Nephron progenitor cell (in vitro differentiated cells): ENCODE results near the gene ANKRD49.

Experiments used
- DNase-seq: peaks from one replicate; pipeline ENCODE4 v3.0.0; 2021
- H3K27ac Mint-ChIP-seq: 2 replicates; pipeline ENCODE4 v1.8.0; 2021; ENCODE audit warnings: mild to moderate bottlenecking, moderate library complexity, mixed read lengths
- H3K27me3 Mint-ChIP-seq: 2 replicates; pipeline ENCODE4 v1.8.0; 2021; ENCODE audit warnings: mild to moderate bottlenecking, low read depth, mixed read lengths; ENCODE audit not compliant: poor library complexity
- H3K36me3 Mint-ChIP-seq: 2 replicates; pipeline ENCODE4 v1.8.0; 2021; ENCODE audit warnings: low read depth, mixed read lengths
- H3K4me1 Mint-ChIP-seq: 2 replicates; pipeline ENCODE4 v1.8.0; 2021; ENCODE audit warnings: mixed read lengths
- H3K4me3 Mint-ChIP-seq: 2 replicates; pipeline ENCODE4 v1.8.0; 2021; ENCODE audit warnings: mild to moderate bottlenecking, moderate library complexity, mixed read lengths
- H3K9me3 Mint-ChIP-seq: 2 replicates; pipeline ENCODE4 v1.8.0; 2021; ENCODE audit warnings: mild to moderate bottlenecking, moderate library complexity, mixed read lengths
- CTCF ChIP-seq: fragments of 200-600 bp; sonication (generic); IDR thresholded peaks from 2 replicates; pipeline ENCODE4 v1.5.0; 2021; ENCODE audit warnings: antibody characterized with exemption

Gene ANKRD49

GRCh38 chr11:94511932-94512781, 18.4 kb downstream of the ANKRD49 start, which contains the start of gene C11orf97:
Gene C11orf97, plus strand, starts transcription at chr11:94512461. Its CDS starts 68 bp downstream, at chr11:94512529.
- H3K9me3 Mint-ChIP-seq: peaks cover 16% of the 10 kb centered on the region
- DNase-seq: peak; percentile 84
- no peaks in the 10 kb centered on the region for H3K36me3 Mint-ChIP-seq
- H3K4me1 Mint-ChIP-seq: no peaks in the 10 kb centered on the region
- peak within 1 kb of the TSS; percentile 79 for H3K4me3 Mint-ChIP-seq
- no peak within 1 kb of the TSS for H3K27ac Mint-ChIP-seq
- peaks cover 71% of the 10 kb centered on the region for H3K27me3 Mint-ChIP-seq
- no peak for TF ChIP-seq CTCF

GRCh38 chr11:94513091-94513490, 19.3 kb downstream of the ANKRD49 start:
- Mint-ChIP-seq H3K27ac (no peak overlapping the region), H3K9me3 (peaks cover 16% of the 10 kb centered on the region), H3K36me3 (no peaks in the 10 kb centered on the region), H3K27me3 (peaks cover 70% of the 10 kb centered on the region), H3K4me1 (no peaks in the 10 kb centered on the region), H3K4me3 (peak overlapping the region; percentile 79)
- TF ChIP-seq CTCF: no peak
- no peak for DNase-seq

GRCh38 chr11:94515398-94515797, 21.6 kb downstream of the ANKRD49 start:
- H3K27me3 Mint-ChIP-seq: peaks cover 55% of the 10 kb centered on the region
- H3K36me3 Mint-ChIP-seq: no peaks in the 10 kb centered on the region
- DNase-seq: no peak
- no peak overlapping the region for H3K4me3 Mint-ChIP-seq
- no peak overlapping the region for H3K27ac Mint-ChIP-seq
- TF ChIP-seq CTCF: no peak
- H3K9me3 Mint-ChIP-seq: peaks cover 16% of the 10 kb centered on the region
- no peaks in the 10 kb centered on the region for H3K4me1 Mint-ChIP-seq

- no peaks in the 10 kb centered on the region for H3K36me3 Mint-ChIP-seq
- TF ChIP-seq CTCF: no peak
- peaks cover 5% of the 10 kb centered on the region for H3K9me3 Mint-ChIP-seq
- DNase-seq: no peak
- no peaks in the 10 kb centered on the region for H3K4me1 Mint-ChIP-seq
- no peak overlapping the region for H3K4me3 Mint-ChIP-seq
- H3K27me3 Mint-ChIP-seq: peaks cover 52% of the 10 kb centered on the region
- H3K27ac Mint-ChIP-seq: no peak overlapping the region
Observed at GRCh38 chr11:94516725-94517124, 22.9 kb downstream of the ANKRD49 start.

- H3K27ac Mint-ChIP-seq: no peak overlapping the region
- H3K4me1 Mint-ChIP-seq: no peaks in the 10 kb centered on the region
- no peak for TF ChIP-seq CTCF
- DNase-seq: no peak
- no peaks in the 10 kb centered on the region for H3K36me3 Mint-ChIP-seq
- H3K4me3 Mint-ChIP-seq: no peak overlapping the region
- peaks cover 42% of the 10 kb centered on the region for H3K27me3 Mint-ChIP-seq
- H3K9me3 Mint-ChIP-seq: no peaks in the 10 kb centered on the region
Observed at GRCh38 chr11:94518300-94518699, 24.5 kb downstream of the ANKRD49 start.
